Measurements from ENCODE around the gene ZFP91. TPM values are rescaled to one million over a fixed set of nuclear protein-coding genes. Genes with fewer than 3 reads are reported as not detected.
"Not testable (repeated sequence)": the region's sequence is repeated elsewhere in the genome, so short reads cannot be mapped to it uniquely, and the experiment has no call there.

The ZFP91 gene
- total and polyA plus RNA-seq, 4 donors = 49.8 to 63.4 (median 55.3) TPM

GRCh38 chr11:58567889-58568512 is 10.9 kb upstream of the ZFP91 start:
- Histone ChIP-seq H3K4me3 (ENCODE audit: low read depth, low read length) (no peak overlapping the region), H3K36me3 (ENCODE audit: control insufficient read depth, insufficient read depth, low read length) (peaks cover 4% of the 10 kb centered on the region), H3K27me3 (ENCODE audit: control insufficient read depth, insufficient read depth, low read length) (no peaks in the 10 kb centered on the region), H3K9me3 (ENCODE audit: control insufficient read depth, insufficient read depth, low read length) (no peaks in the 10 kb centered on the region), H3K4me1 (ENCODE audit: control insufficient read depth, insufficient read depth, low read length) (no peaks in the 10 kb centered on the region), H3K27ac (ENCODE audit: low read depth, low read length) (no peak overlapping the region)
- DNase-seq (ENCODE audit: low read depth in 4 of 6, low spot score in 6 of 6) = peak in 3 of 6 donors; percentile 37 to 75 (median 62)
- 100% methylated on average over 1 of the region's 4 CpGs for WGBS (ENCODE audit: insufficient coverage)

DNA sequence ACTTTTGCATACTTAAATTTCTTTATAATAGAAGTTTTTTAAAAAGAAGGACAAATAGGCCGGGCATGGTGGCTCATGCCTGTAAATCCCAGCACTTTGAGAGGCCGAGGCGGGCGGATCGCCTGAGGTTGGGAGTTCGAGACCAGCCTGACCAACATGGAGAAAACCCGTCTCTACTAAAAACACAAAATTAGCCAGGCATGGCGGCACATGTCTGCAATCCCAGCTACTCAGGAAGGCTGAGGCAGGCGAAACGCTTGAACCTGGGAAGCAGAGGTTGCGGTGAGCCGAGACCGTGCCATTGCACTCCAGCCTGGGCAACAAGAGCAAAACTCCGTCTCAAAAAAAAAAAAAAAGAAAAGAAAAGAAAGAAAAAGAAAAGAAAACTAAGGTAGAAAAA is 6.0 kb upstream of the ZFP91 start:
- not testable (repeated sequence) for H3K27ac ChIP-seq (ENCODE audit: low read depth, low read length); DNase-seq (ENCODE audit: low read depth in 4 of 6, low spot score in 6 of 6); H3K4me3 ChIP-seq (ENCODE audit: low read depth, low read length); H3K9me3 ChIP-seq (ENCODE audit: control insufficient read depth, insufficient read depth, low read length); H3K4me1 ChIP-seq (ENCODE audit: control insufficient read depth, insufficient read depth, low read length); H3K36me3 ChIP-seq (ENCODE audit: control insufficient read depth, insufficient read depth, low read length); H3K27me3 ChIP-seq (ENCODE audit: control insufficient read depth, insufficient read depth, low read length)
- WGBS (ENCODE audit: insufficient coverage) = 93% methylated on average over 5 of the region's 14 CpGs

GRCh38 chr11:58573451-58574104 is 5.3 kb upstream of the ZFP91 start:
- Histone ChIP-seq H3K27ac (ENCODE audit: low read depth, low read length) (no peak overlapping the region), H3K36me3 (ENCODE audit: control insufficient read depth, insufficient read depth, low read length) (peaks cover 4% of the 10 kb centered on the region), H3K4me3 (ENCODE audit: low read depth, low read length) (no peak overlapping the region), H3K4me1 (ENCODE audit: control insufficient read depth, insufficient read depth, low read length) (peaks cover 5% of the 10 kb centered on the region), H3K27me3 (ENCODE audit: control insufficient read depth, insufficient read depth, low read length) (no peaks in the 10 kb centered on the region), H3K9me3 (ENCODE audit: control insufficient read depth, insufficient read depth, low read length) (no peaks in the 10 kb centered on the region)
- WGBS (ENCODE audit: insufficient coverage) = no CpG with 5 or more reads among the region's 4 CpGs
- no peak for DNase-seq (ENCODE audit: low read depth in 4 of 6, low spot score in 6 of 6)

DNA sequence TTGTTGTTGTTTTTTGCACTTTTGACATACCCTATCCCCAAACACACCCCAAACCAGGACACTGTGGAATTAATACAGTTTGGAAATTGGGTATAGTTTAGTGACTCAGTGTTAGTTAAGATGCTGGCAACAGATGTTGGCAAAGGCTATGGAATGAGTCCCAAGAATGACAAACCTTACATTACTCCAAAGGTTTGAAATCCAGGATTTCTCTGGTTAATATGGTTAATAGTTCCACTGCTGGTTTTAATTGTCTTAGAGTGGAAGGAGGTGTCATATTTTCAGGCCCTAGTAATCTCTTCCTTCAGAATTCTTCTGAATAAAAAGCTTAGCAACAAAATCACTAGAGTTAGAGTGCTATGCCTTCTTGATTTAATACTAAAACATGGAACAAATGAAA is 4.0 kb upstream of the ZFP91 start:
- DNase-seq (ENCODE audit: low read depth in 4 of 6, low spot score in 6 of 6) = no peak
- Histone ChIP-seq H3K9me3 (ENCODE audit: control insufficient read depth, insufficient read depth, low read length) (no peaks in the 10 kb centered on the region), H3K36me3 (ENCODE audit: control insufficient read depth, insufficient read depth, low read length) (no peaks in the 10 kb centered on the region), H3K27me3 (ENCODE audit: control insufficient read depth, insufficient read depth, low read length) (no peaks in the 10 kb centered on the region), H3K4me1 (ENCODE audit: control insufficient read depth, insufficient read depth, low read length) (peaks cover 5% of the 10 kb centered on the region), H3K27ac (ENCODE audit: low read depth, low read length) (no peak overlapping the region), H3K4me3 (ENCODE audit: low read depth, low read length) (no peak overlapping the region)

GRCh38 chr11:58575377-58576020 is 3.4 kb upstream of the ZFP91 start, which contains the start of gene LPXN:
Gene LPXN (minus strand): TSS chr11:58575856. CDS start chr11:58575772, 84 bp downstream.
- H3K36me3 ChIP-seq (ENCODE audit: control insufficient read depth, insufficient read depth, low read length) = no peaks in the 10 kb centered on the region
- DNase-seq (ENCODE audit: low read depth in 4 of 6, low spot score in 6 of 6) = no peak
- no peak within 1 kb of the TSS for H3K27ac ChIP-seq (ENCODE audit: low read depth, low read length)
- H3K27me3 ChIP-seq (ENCODE audit: control insufficient read depth, insufficient read depth, low read length) = no peaks in the 10 kb centered on the region
- H3K4me3 ChIP-seq (ENCODE audit: low read depth, low read length) = no peak within 1 kb of the TSS
- 86% methylated on average over 5 of the region's 6 CpGs for WGBS (ENCODE audit: insufficient coverage)
- H3K4me1 ChIP-seq (ENCODE audit: control insufficient read depth, insufficient read depth, low read length) = peaks cover 5% of the 10 kb centered on the region
- no peaks in the 10 kb centered on the region for H3K9me3 ChIP-seq (ENCODE audit: control insufficient read depth, insufficient read depth, low read length)

DNA sequence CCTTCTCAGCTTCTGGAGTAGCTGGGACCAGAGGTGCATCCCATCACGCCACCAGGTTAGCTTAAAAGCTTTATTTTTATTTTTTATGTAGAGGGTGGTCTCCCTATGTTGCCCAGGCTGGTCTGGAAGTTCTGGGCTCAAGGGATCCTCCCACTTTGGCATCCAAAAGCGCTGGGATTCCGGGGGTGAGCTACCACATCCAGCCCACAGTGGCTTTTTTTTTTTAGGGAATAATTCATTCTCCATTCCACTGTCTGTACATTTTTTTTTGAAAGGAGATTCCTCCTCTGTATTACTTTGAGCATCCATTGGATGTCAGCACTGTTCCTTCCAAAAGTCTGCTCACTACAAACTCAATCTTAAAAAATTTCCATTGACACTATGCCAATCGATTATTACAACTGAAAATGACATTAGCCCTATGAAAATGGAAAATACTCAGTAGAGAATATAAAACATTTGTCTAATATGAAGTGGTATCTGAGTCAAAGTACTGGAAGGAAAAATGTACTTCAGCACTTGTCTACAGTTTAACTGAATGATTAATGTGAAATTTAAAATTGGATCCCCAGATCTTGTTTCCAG is 1.9 kb upstream of the ZFP91 start:
- H3K4me3 ChIP-seq (ENCODE audit: low read depth, low read length) = peak overlapping the region; percentile 100
- peak overlapping the region; percentile 100 for H3K27ac ChIP-seq (ENCODE audit: low read depth, low read length)
- peaks cover 9% of the 10 kb centered on the region for H3K4me1 ChIP-seq (ENCODE audit: control insufficient read depth, insufficient read depth, low read length)
- DNase-seq (ENCODE audit: low read depth in 4 of 6, low spot score in 6 of 6) = peak in 3 of 6 donors; percentile 12 to 64 (median 53)
- no peaks in the 10 kb centered on the region for H3K36me3 ChIP-seq (ENCODE audit: control insufficient read depth, insufficient read depth, low read length)
- no peaks in the 10 kb centered on the region for H3K27me3 ChIP-seq (ENCODE audit: control insufficient read depth, insufficient read depth, low read length)
- H3K9me3 ChIP-seq (ENCODE audit: control insufficient read depth, insufficient read depth, low read length) = no peaks in the 10 kb centered on the region
- no CpG with 5 or more reads among the region's 4 CpGs for WGBS (ENCODE audit: insufficient coverage)

- Histone ChIP-seq H3K4me1 (ENCODE audit: control insufficient read depth, insufficient read depth, low read length) (peaks cover 9% of the 10 kb centered on the region), H3K27me3 (ENCODE audit: control insufficient read depth, insufficient read depth, low read length) (no peaks in the 10 kb centered on the region), H3K4me3 (ENCODE audit: low read depth, low read length) (peak overlapping the region; percentile 100), H3K9me3 (ENCODE audit: control insufficient read depth, insufficient read depth, low read length) (no peaks in the 10 kb centered on the region), H3K27ac (ENCODE audit: low read depth, low read length) (peak overlapping the region; percentile 100), H3K36me3 (ENCODE audit: control insufficient read depth, insufficient read depth, low read length) (no peaks in the 10 kb centered on the region)
- 2% methylated on average over 21 of the region's 21 CpGs for WGBS (ENCODE audit: insufficient coverage)
- DNase-seq (ENCODE audit: low read depth in 4 of 6, low spot score in 6 of 6) = peak in 1 of 6 donors; percentile 49
Observed at GRCh38 chr11:58577555-58578135, 1.2 kb upstream of the ZFP91 start.

DNA sequence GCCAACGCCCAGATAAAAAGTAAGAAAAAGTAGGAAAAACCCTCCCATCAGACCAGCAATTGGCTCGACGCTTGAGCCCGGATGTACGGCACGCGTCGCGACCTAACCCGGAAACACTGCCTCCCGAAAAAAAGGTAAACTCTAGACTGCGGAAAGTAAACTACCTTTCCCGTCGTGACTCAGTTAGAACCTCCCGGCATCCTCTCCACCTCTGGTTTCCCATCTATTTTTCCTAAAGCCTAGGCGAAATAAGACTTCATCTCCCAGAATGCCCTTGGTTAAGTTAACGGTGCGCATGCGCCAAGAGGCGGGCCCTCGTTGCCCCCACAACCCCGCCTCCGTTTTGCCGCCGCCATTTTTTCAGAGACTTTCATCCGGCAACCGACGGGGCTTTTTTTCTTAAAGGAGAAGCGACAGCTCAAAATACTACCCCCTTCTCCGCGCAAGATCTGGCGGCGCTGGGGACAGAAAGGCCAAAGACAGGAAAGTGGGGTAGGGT is 678 bp upstream of the ZFP91 start:
- Histone ChIP-seq H3K27me3 (ENCODE audit: control insufficient read depth, insufficient read depth, low read length) (no peaks in the 10 kb centered on the region), H3K9me3 (ENCODE audit: control insufficient read depth, insufficient read depth, low read length) (no peaks in the 10 kb centered on the region), H3K4me3 (ENCODE audit: low read depth, low read length) (peak overlapping the region; percentile 100), H3K4me1 (ENCODE audit: control insufficient read depth, insufficient read depth, low read length) (peaks cover 9% of the 10 kb centered on the region), H3K36me3 (ENCODE audit: control insufficient read depth, insufficient read depth, low read length) (no peaks in the 10 kb centered on the region), H3K27ac (ENCODE audit: low read depth, low read length) (peak overlapping the region; percentile 100)
- WGBS (ENCODE audit: insufficient coverage) = under 1% methylated on average over 33 of the region's 33 CpGs
- peak; percentile 91 to 100 (median 96) for DNase-seq (ENCODE audit: low read depth in 4 of 6, low spot score in 6 of 6)
